ENCODE results near the gene HES7.

The HES7 gene

GRCh38 chr17:8131844-8132441 is 8.0 kb upstream of the HES7 start:
- no peak overlapping the region for H3K27ac ChIP-seq
- TF ChIP-seq CTCF (IDR thresholded peaks at IDR 0.05) (no peak), ZFX (IDR thresholded peaks at IDR 0.05; ENCODE audit: borderline replicate concordance) (no peak)

GRCh38 chr17:8128125-8128784 is 4.3 kb upstream of the HES7 start:
- TF ChIP-seq CTCF (IDR thresholded peaks at IDR 0.05) (no peak), ZFX (IDR thresholded peaks at IDR 0.05; ENCODE audit: borderline replicate concordance) (no peak)
- H3K27ac ChIP-seq, result peak overlapping the region; percentile 91; the same call in 1 of the 2 replicates

GRCh38 chr17:8126491-8127066 is 2.7 kb upstream of the HES7 start:
- TF ChIP-seq CTCF (IDR thresholded peaks at IDR 0.05) (no peak), ZFX (IDR thresholded peaks at IDR 0.05; ENCODE audit: borderline replicate concordance) (no peak)
- H3K27ac ChIP-seq, result peak overlapping the region; percentile 91

- no peak for TF ChIP-seq CTCF (IDR thresholded peaks at IDR 0.05)
- peak overlapping the region; percentile 91 for H3K27ac ChIP-seq
Measured at GRCh38 chr17:8125947-8126490, 2.1 kb upstream of the HES7 start.

GRCh38 chr17:8125154-8125946 is 1.4 kb upstream of the HES7 start:
- TF ChIP-seq ZFX (IDR thresholded peaks at IDR 0.05; ENCODE audit: borderline replicate concordance) (no peak), CTCF (IDR thresholded peaks at IDR 0.05) (no peak)
- peak overlapping the region; percentile 91 for H3K27ac ChIP-seq

- H3K27ac ChIP-seq, result peak overlapping the region; percentile 91
- TF ChIP-seq CTCF (IDR thresholded peaks at IDR 0.05), result no peak
- TF ChIP-seq ZFX (IDR thresholded peaks at IDR 0.05; ENCODE audit: borderline replicate concordance), result no peak
Measured at GRCh38 chr17:8124350-8125153, 646 bp upstream of the HES7 start.

Data from 22Rv1 (cell line).